Endodermal cell (in vitro differentiated cells): ENCODE data around the gene TUBA4A. TPM values are rescaled to one million over a fixed set of nuclear protein-coding genes. Genes with fewer than 3 reads are reported as not detected.
"Not testable (repeated sequence)": the region's sequence is repeated elsewhere in the genome, so short reads cannot be mapped to it uniquely, and the experiment has no call there.

Source experiments
- DNase-seq: peaks from one replicate; pipeline ENCODE4 v3.0.0-alpha.2; 2017
- H3K27ac ChIP-seq: 2 replicates; pipeline ENCODE4 v1.5.1; 2013; ENCODE audit warnings: mild to moderate bottlenecking, low read depth, low read length, moderate library complexity
- H3K27me3 ChIP-seq: 2 replicates; pipeline ENCODE4 v1.6.1; 2013; ENCODE audit warnings: mild to moderate bottlenecking, low read length, moderate library complexity; ENCODE audit not compliant: insufficient read depth, control insufficient read depth, poor library complexity, severe bottlenecking
- H3K36me3 ChIP-seq: 2 replicates; pipeline ENCODE4 v1.7.0; 2013; ENCODE audit warnings: mild to moderate bottlenecking, low read length, moderate library complexity; ENCODE audit not compliant: control insufficient read depth, insufficient read depth
- H3K4me1 ChIP-seq: one replicate; pipeline ENCODE4 v1.7.0; 2013; ENCODE audit warnings: low read length; ENCODE audit not compliant: control insufficient read depth, insufficient read depth
- H3K4me3 ChIP-seq: 2 replicates; pipeline ENCODE4 v1.5.1; 2013; ENCODE audit warnings: mild to moderate bottlenecking, low read length, moderate library complexity
- H3K9ac ChIP-seq: 2 replicates; pipeline ENCODE4 v1.6.1; 2013; ENCODE audit warnings: mild to moderate bottlenecking, low read length, moderate library complexity; ENCODE audit not compliant: poor library complexity, severe bottlenecking; ENCODE audit errors: extremely low read depth
- H3K9me3 ChIP-seq: 2 replicates; pipeline ENCODE4 v1.6.1; 2013; ENCODE audit warnings: mild to moderate bottlenecking, low read length, moderate library complexity; ENCODE audit not compliant: control insufficient read depth
- H3K27ac Mint-ChIP-seq: 2 replicates; pipeline ENCODE4 v1.8.0; 2020; ENCODE audit warnings: mixed read lengths
- H3K27me3 Mint-ChIP-seq: 2 replicates; pipeline ENCODE4 v1.8.0; 2021; ENCODE audit warnings: mild to moderate bottlenecking, mixed read lengths; ENCODE audit not compliant: insufficient read depth
- H3K36me3 Mint-ChIP-seq: 2 replicates; pipeline ENCODE4 v1.8.0; 2020; ENCODE audit warnings: low read depth, mixed read lengths
- H3K4me1 Mint-ChIP-seq: 2 replicates; pipeline ENCODE4 v1.8.0; 2020; ENCODE audit warnings: mixed read lengths
- H3K4me3 Mint-ChIP-seq: 2 replicates; pipeline ENCODE4 v1.8.0; 2020; ENCODE audit warnings: mild to moderate bottlenecking, moderate library complexity, mixed read lengths
- H3K9me3 Mint-ChIP-seq: 2 replicates; pipeline ENCODE4 v1.8.0; 2020; ENCODE audit warnings: mild to moderate bottlenecking, mixed read lengths
- CTCF ChIP-seq: fragments of 200-600 bp; sonication (generic); conservative IDR thresholded peaks from 2 replicates; pipeline ENCODE4 v1.5.0; 2021; ENCODE audit warnings: antibody characterized with exemption, mild to moderate bottlenecking
- WGBS, 2 experiments: methylation state at CpG; one replicate each; pipeline versions ENCODE4 v1.1.5 to v1.1.7; 2013; ENCODE audit warnings: missing lambda C conversion rate in 2 of 2, mixed read lengths in 1 of 2; ENCODE audit not compliant: insufficient coverage in 1 of 2, insufficient read length in 1 of 2; 5-methylcytosine and 5-hydroxymethylcytosine counted together
- total RNA-seq, 2 donors: library from RNA; stranded (reverse); fragmentation: NEBNext Ultra II Directional in 1 of 2; extraction: Animal tissue kit (Norgen Biotek cat#: 25700) in 1 of 2; gene quantifications; 2 replicates in 1 of 2; 3 replicates in 1 of 2; pipeline ENCODE4 v1.2.1, GENCODE V29; 2021

Gene TUBA4A
- total RNA-seq, 2 donors from 2014 or later = 4.0 to 9.5 TPM

GRCh38 chr2:219289195-219289536 lies 35.4 kb upstream of the TUBA4A start:
- WGBS, 2 experiments = 86 to 97% methylated on average over 6 of the region's 6 CpGs

GRCh38 chr2:219287580-219288265 lies 34.0 kb upstream of the TUBA4A start:
- Mint-ChIP-seq H3K36me3 (peaks cover 12% of the 10 kb centered on the region), H3K9me3 (no peaks in the 10 kb centered on the region), H3K27me3 (peaks cover 16% of the 10 kb centered on the region), H3K27ac (no peak overlapping the region), H3K4me1 (peaks cover 3% of the 10 kb centered on the region), H3K4me3 (no peak overlapping the region)
- peaks cover 19% of the 10 kb centered on the region for H3K36me3 ChIP-seq
- H3K4me3 ChIP-seq = no peak overlapping the region
- no peak for TF ChIP-seq CTCF
- H3K9me3 ChIP-seq = no peaks in the 10 kb centered on the region
- no peak overlapping the region for H3K9ac ChIP-seq
- DNase-seq = no peak
- H3K4me1 ChIP-seq = no peaks in the 10 kb centered on the region
- H3K27me3 ChIP-seq = no peaks in the 10 kb centered on the region
- H3K27ac ChIP-seq = no peak overlapping the region
- WGBS, 2 experiments = 91 to 95% methylated on average over 10 of the region's 10 CpGs

More at GRCh38 chr2:219289195-219289536, 35.4 kb upstream of the TUBA4A start:
- Histone ChIP-seq H3K9me3 (no peaks in the 10 kb centered on the region), H3K9ac (no peak overlapping the region), H3K4me1 (no peaks in the 10 kb centered on the region), H3K4me3 (no peak overlapping the region), H3K27me3 (no peaks in the 10 kb centered on the region), H3K27ac (no peak overlapping the region), H3K36me3 (peaks cover 6% of the 10 kb centered on the region)
- Mint-ChIP-seq H3K27me3 (peaks cover 18% of the 10 kb centered on the region), H3K9me3 (no peaks in the 10 kb centered on the region), H3K4me1 (peaks cover 3% of the 10 kb centered on the region), H3K4me3 (no peak overlapping the region), H3K27ac (no peak overlapping the region), H3K36me3 (peaks cover 2% of the 10 kb centered on the region)
- TF ChIP-seq CTCF = no peak
- DNase-seq = no peak

- not testable (repeated sequence) for H3K4me3 Mint-ChIP-seq, H3K4me1 ChIP-seq, H3K27me3 ChIP-seq, H3K9ac ChIP-seq, H3K4me1 Mint-ChIP-seq, H3K27ac ChIP-seq, H3K9me3 Mint-ChIP-seq, H3K9me3 ChIP-seq, H3K27ac Mint-ChIP-seq, H3K4me3 ChIP-seq, DNase-seq
- WGBS, 2 experiments = 94 to 100% methylated on average over 1 to 6 of the region's 6 CpGs
- peaks cover 26% of the 10 kb centered on the region for H3K36me3 ChIP-seq
- Mint-ChIP-seq H3K36me3 (peaks cover 17% of the 10 kb centered on the region), H3K27me3 (peaks cover 15% of the 10 kb centered on the region)
Measured at GRCh38 chr2:219287116-219287440, 33.4 kb upstream of the TUBA4A start.
